ENCODE measurements around the gene PTPRT.

Gene PTPRT

GRCh38 chr20:42360621-42361020 lies 829.1 kb downstream of the PTPRT start:
- DNase-seq = no peak

GRCh38 chr20:42359617-42360016 lies 830.1 kb downstream of the PTPRT start:
- DNase-seq = no peak

- DNase-seq = no peak
Observed at GRCh38 chr20:42352096-42352495, 837.6 kb downstream of the PTPRT start.

GRCh38 chr20:42350521-42350920 lies 839.2 kb downstream of the PTPRT start:
- no peak for DNase-seq

- DNase-seq = no peak
Observed at GRCh38 chr20:42346189-42347170, 843.2 kb downstream of the PTPRT start.

- no peak for DNase-seq
Observed at GRCh38 chr20:42341654-42342053, 848.1 kb downstream of the PTPRT start.

GRCh38 chr20:42340368-42340767 lies 849.3 kb downstream of the PTPRT start:
- DNase-seq = no peak

- DNase-seq = no peak
Observed at GRCh38 chr20:42338294-42339201, 851.2 kb downstream of the PTPRT start.

GRCh38 chr20:42336576-42336975 lies 853.1 kb downstream of the PTPRT start:
- DNase-seq = no peak

GRCh38 chr20:42319252-42320013 lies 870.3 kb downstream of the PTPRT start:
- DNase-seq = no peak

GRCh38 chr20:42313704-42314103 lies 876.0 kb downstream of the PTPRT start:
- DNase-seq = no peak

- no peak for DNase-seq
Observed at GRCh38 chr20:42309050-42309449, 880.7 kb downstream of the PTPRT start.

- DNase-seq = no peak
Observed at GRCh38 chr20:42308171-42308570, 881.5 kb downstream of the PTPRT start.

GRCh38 chr20:42295592-42295991 lies 894.1 kb downstream of the PTPRT start:
- DNase-seq = no peak

GRCh38 chr20:42294976-42295375 lies 894.7 kb downstream of the PTPRT start:
- DNase-seq = no peak

GRCh38 chr20:42281801-42282200 lies 907.9 kb downstream of the PTPRT start:
- DNase-seq = no peak

GRCh38 chr20:42276718-42277602 lies 912.7 kb downstream of the PTPRT start:
- DNase-seq = no peak

GRCh38 chr20:42274986-42275385 lies 914.7 kb downstream of the PTPRT start:
- no peak for DNase-seq

- no peak for DNase-seq
Observed at GRCh38 chr20:42272516-42272915, 917.2 kb downstream of the PTPRT start.

GRCh38 chr20:42270539-42270938 lies 919.2 kb downstream of the PTPRT start:
- no peak for DNase-seq

GRCh38 chr20:42267793-42268384 lies 921.8 kb downstream of the PTPRT start:
- DNase-seq = no peak
